Measurements from ENCODE around the gene TMEM30B.

DNA sequence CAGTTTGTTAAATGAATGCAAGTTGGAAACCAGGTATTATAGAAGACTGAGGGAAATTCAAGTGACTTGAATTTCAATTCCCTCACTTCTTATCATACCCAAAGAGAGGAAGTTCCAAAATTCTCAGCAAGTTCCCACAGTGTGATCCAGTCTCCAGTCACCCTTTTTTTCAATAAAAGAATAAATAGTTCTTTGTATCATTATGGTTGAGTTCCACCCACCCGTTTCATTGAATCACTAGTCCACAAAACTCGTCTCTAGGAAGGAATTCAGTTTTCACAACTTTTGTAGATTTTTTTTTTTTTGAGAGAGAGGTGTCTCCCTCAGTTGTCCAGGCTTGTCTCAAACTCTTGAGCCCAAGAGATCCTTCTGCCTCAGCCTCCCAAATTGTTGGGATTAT is 1.6 kb upstream of the TMEM30B start:
- TF ChIP-seq, protein P1, sequence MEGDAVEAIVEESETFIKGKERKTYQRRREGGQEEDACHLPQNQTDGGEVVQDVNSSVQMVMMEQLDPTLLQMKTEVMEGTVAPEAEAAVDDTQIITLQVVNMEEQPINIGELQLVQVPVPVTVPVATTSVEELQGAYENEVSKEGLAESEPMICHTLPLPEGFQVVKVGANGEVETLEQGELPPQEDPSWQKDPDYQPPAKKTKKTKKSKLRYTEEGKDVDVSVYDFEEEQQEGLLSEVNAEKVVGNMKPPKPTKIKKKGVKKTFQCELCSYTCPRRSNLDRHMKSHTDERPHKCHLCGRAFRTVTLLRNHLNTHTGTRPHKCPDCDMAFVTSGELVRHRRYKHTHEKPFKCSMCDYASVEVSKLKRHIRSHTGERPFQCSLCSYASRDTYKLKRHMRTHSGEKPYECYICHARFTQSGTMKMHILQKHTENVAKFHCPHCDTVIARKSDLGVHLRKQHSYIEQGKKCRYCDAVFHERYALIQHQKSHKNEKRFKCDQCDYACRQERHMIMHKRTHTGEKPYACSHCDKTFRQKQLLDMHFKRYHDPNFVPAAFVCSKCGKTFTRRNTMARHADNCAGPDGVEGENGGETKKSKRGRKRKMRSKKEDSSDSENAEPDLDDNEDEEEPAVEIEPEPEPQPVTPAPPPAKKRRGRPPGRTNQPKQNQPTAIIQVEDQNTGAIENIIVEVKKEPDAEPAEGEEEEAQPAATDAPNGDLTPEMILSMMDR (conservative IDR thresholded peaks at IDR 0.05 in 1 of 2, IDR thresholded peaks at IDR 0.05 in 1 of 2; ENCODE audit: extremely low read depth in 1 of 2, insufficient read depth in 1 of 2, low read depth in 1 of 2, low read length in 2 of 2), result no peak
- TF ChIP-seq EZH2 (IDR thresholded peaks at IDR 0.05; ENCODE audit: borderline replicate concordance, low read length), result no peak

Measured in mammary epithelial cell (primary cell).